Measurements from ENCODE around the gene CEP112. TPM values are rescaled to one million over a fixed set of nuclear protein-coding genes. Genes with fewer than 3 reads are reported as not detected.

Gene CEP112
- total and polyA plus RNA-seq, 2 of the 13 experiments (the other 11 are each of a cell fraction or from before 2014, with no cell fraction given) = 1.2 to 3.4 TPM

GRCh38 chr17:65630502-65630901, 561.4 kb downstream of the CEP112 start (continued):
- TF ChIP-seq ZNF142 (CRISPR knock-in tag; IDR thresholded peaks at IDR 0.05) (no peak), ZNF678 (CRISPR knock-in tag; IDR thresholded peaks at IDR 0.05) (no peak), RNF219 (CRISPR knock-in tag; IDR thresholded peaks at IDR 0.05) (no peak), ZBTB2 (CRISPR knock-in tag; IDR thresholded peaks at IDR 0.05; ENCODE audit: low read depth) (no peak), DBP (CRISPR knock-in tag; IDR thresholded peaks at IDR 0.05; ENCODE audit: not compliant biosample characterization) (no peak), HMG20B (CRISPR knock-in tag; conservative IDR thresholded peaks at IDR 0.05) (no peak), GRHL1 (CRISPR knock-in tag; conservative IDR thresholded peaks at IDR 0.05) (no peak), CSRNP2 (CRISPR knock-in tag; conservative IDR thresholded peaks at IDR 0.05; ENCODE audit: low read depth) (no peak), HMGXB4 (CRISPR knock-in tag; IDR thresholded peaks at IDR 0.05; ENCODE audit: borderline replicate concordance in 1 of 2, low read depth in 1 of 2) (no peak)

Data from HepG2 (cell line).